Psoas muscle (tissue), 8 donors: ENCODE measurements around the gene CTNNA1. TPM values are rescaled to one million over a fixed set of nuclear protein-coding genes. Genes with fewer than 3 reads are reported as not detected.
"Not testable (repeated sequence)": the region's sequence is repeated elsewhere in the genome, so short reads cannot be mapped to it uniquely, and the experiment has no call there.

Experiments
- ATAC-seq, 4 donors: fragments of 200-7000 bp; cut with Tn5 transposase; one replicate each; pipeline ENCODE4 v1.9.1; 2020; ENCODE audit warnings: moderate library complexity in 3 of 4, mild to moderate bottlenecking in 2 of 4
- DNase-seq, 2 donors: peaks; one replicate each; pipeline ENCODE4 v3.0.0-alpha.2; 2020
- H3K27ac ChIP-seq: fragments of 200-600 bp; one replicate; pipeline ENCODE4 v1.8.0; 2022
- H3K27me3 ChIP-seq, 3 donors: fragments of 200-600 bp in 1 of 3; one replicate each; pipeline versions ENCODE4 v1.6.1 to v1.8.0; 2013 to 2022; ENCODE audit warnings: low read length in 2 of 3, mild to moderate bottlenecking in 2 of 3, moderate library complexity in 1 of 3; ENCODE audit not compliant: insufficient read depth in 3 of 3
- H3K36me3 ChIP-seq, 2 donors: fragments of 200-600 bp in 1 of 2; one replicate each; pipeline versions ENCODE4 v1.6.1 to v1.8.0; 2013 to 2022; ENCODE audit warnings: low read depth in 1 of 2, mild to moderate bottlenecking in 1 of 2, moderate library complexity in 1 of 2; ENCODE audit not compliant: insufficient read depth in 1 of 2
- H3K4me1 ChIP-seq: fragments of 200-600 bp; one replicate; pipeline ENCODE4 v1.8.0; 2022
- H3K4me3 ChIP-seq: fragments of 200-600 bp; one replicate; pipeline ENCODE4 v1.8.0; 2022; ENCODE audit warnings: mild to moderate bottlenecking
- H3K9me3 ChIP-seq: fragments of 200-600 bp; one replicate; pipeline ENCODE4 v1.8.0; 2022
- CTCF ChIP-seq: fragments of 200-600 bp; IDR thresholded peaks from one replicate; pipeline ENCODE4 v1.8.0; 2022; ENCODE audit warnings: antibody characterized with exemption
- WGBS, 3 donors: extraction: QIAGEN DNeasy Blood & Tissue Kit; methylation state at CpG; one replicate each; pipeline versions ENCODE4 v1.1.6 to v1.1.7; 2013; 5-methylcytosine and 5-hydroxymethylcytosine counted together
- intact Hi-C, 2 donors: fragments of 100-400 bp; cut with DNase I; formaldehyde crosslinking; loops; one replicate each; pipeline versions ENCODE4 v1.11.0 to v1.14.2; 2022
- polyA plus RNA-seq, 3 donors: library from polyadenylated mRNA; stranded (reverse); fragments of 200-250 nt; gene quantifications; one replicate each; pipeline ENCODE4 v1.2.3, GENCODE V29; 2013
- total RNA-seq, 4 donors: library from RNA; stranded (reverse); fragmentation: NEBNext Ultra II Directional in 2 of 4; extraction: Animal tissue kit (Norgen Biotek cat#: 25700) in 2 of 4; gene quantifications; one replicate each; pipeline versions ENCODE4 v1.2.1 to v1.2.4, GENCODE V29; 2021 to 2023
- donor health status: healthy with polysubstance abuse.
- donor health status: DM: no; HTN: no; CAD: no; lungs with moderate emphysema.
- donor health status: Bipolar disorder and iron deficiency.
- donor health status: healthy.
- donor health status: DM: yes; HTN: yes; CAD: no.
- donor health status: DM: no; HTN: no; CAD: no.
- donor health status: DM: no; HTN: no; CAD: no.
- donor health status: DM: yes; HTN: yes; CAD: no.

CTNNA1 gene
- total and polyA plus RNA-seq, 7 donors = 58.8 to 162 (median 99.3) TPM

GRCh38 chr5:138745268-138745667 is 8.0 kb upstream of the CTNNA1 start:
- intact Hi-C loops = no loop called here
- WGBS, 3 donors = 96 to 98% (median 97%) methylated on average over 6 of the region's 6 CpGs
- H3K27me3 ChIP-seq = no peaks in the 10 kb centered on the region
- H3K27ac ChIP-seq = no peak overlapping the region
- TF ChIP-seq CTCF = no peak
- no peaks in the 10 kb centered on the region for H3K9me3 ChIP-seq
- H3K36me3 ChIP-seq = no peaks in the 10 kb centered on the region
- no peak for ATAC-seq
- no peak overlapping the region for H3K4me3 ChIP-seq
- H3K4me1 ChIP-seq = peaks cover 4% of the 10 kb centered on the region
- DNase-seq = no peak

GRCh38 chr5:138748630-138749081 is 4.6 kb upstream of the CTNNA1 start:
- no peaks in the 10 kb centered on the region for H3K36me3 ChIP-seq
- H3K27me3 ChIP-seq = no peaks in the 10 kb centered on the region
- H3K27ac ChIP-seq = no peak overlapping the region
- intact Hi-C loops = no loop called here
- TF ChIP-seq CTCF = no peak
- DNase-seq = peak; percentile 44 to 60
- no peaks in the 10 kb centered on the region for H3K9me3 ChIP-seq
- H3K4me3 ChIP-seq = no peak overlapping the region
- 70 to 73% (median 73%) methylated on average over 6 of the region's 6 CpGs for WGBS, 3 donors
- no peak for ATAC-seq
- peaks cover 4% of the 10 kb centered on the region for H3K4me1 ChIP-seq

- H3K9me3 ChIP-seq, DNase-seq, ATAC-seq, H3K27me3 ChIP-seq, H3K36me3 ChIP-seq, H3K4me3 ChIP-seq, H3K27ac ChIP-seq, intact Hi-C loops: not testable (repeated sequence)
- 90 to 98% (median 96%) methylated on average over 2 of the region's 2 CpGs for WGBS, 3 donors
- peaks cover 17% of the 10 kb centered on the region for H3K4me1 ChIP-seq
Observed at GRCh38 chr5:138751344-138751743, 1.9 kb upstream of the CTNNA1 start.

- Histone ChIP-seq H3K36me3 (no peaks in the 10 kb centered on the region), H3K4me1 (peaks cover 17% of the 10 kb centered on the region), H3K4me3 (peak overlapping the region; percentile 96), H3K27me3 (no peaks in the 10 kb centered on the region), H3K27ac (peak overlapping the region; percentile 98), H3K9me3 (no peaks in the 10 kb centered on the region)
- DNase-seq (no peak), ATAC-seq (peak in 2 of 4 donors; percentile 0 to 38)
- no peak for TF ChIP-seq CTCF
- WGBS, 3 donors = 14 to 31% (median 17%) methylated on average over 18 of the region's 18 CpGs
- intact Hi-C loops = no loop called here
Observed at GRCh38 chr5:138752341-138752950, 779 bp upstream of the CTNNA1 start.

GRCh38 chr5:138753794-138754698 is 821 bp downstream of the CTNNA1 start:
- H3K4me3 ChIP-seq = peak overlapping the region; percentile 96
- peaks cover 0 to 12% of the 10 kb centered on the region in 2 donors for H3K36me3 ChIP-seq
- H3K4me1 ChIP-seq = peaks cover 17% of the 10 kb centered on the region
- DNase-seq (peak; percentile 91 to 95), ATAC-seq (peak; percentile 55 to 69 (median 60))
- no peak for TF ChIP-seq CTCF
- 1% methylated on average over 49 to 58 of the region's 58 CpGs for WGBS, 3 donors
- H3K27ac ChIP-seq = peak overlapping the region; percentile 98
- intact Hi-C loops = no loop called here
- H3K27me3 ChIP-seq = no peaks in the 10 kb centered on the region
- H3K9me3 ChIP-seq = no peaks in the 10 kb centered on the region
